Measurements from ENCODE around the gene LARP4B.

Gene LARP4B

GRCh38 chr10:865924-866576, 65.5 kb downstream of the LARP4B start:
- no peak for DNase-seq

- no peak for DNase-seq
These were observed 66.2 kb downstream of the LARP4B start for GRCh38 chr10:865257-865656.

GRCh38 chr10:860519-860918, 71.0 kb downstream of the LARP4B start:
- no peak for DNase-seq

- DNase-seq, result no peak
These were observed 74.9 kb downstream of the LARP4B start for GRCh38 chr10:856416-857157.

GRCh38 chr10:855671-856070, 75.8 kb downstream of the LARP4B start:
- no peak for DNase-seq

- no peak for DNase-seq
These were observed 76.4 kb downstream of the LARP4B start for GRCh38 chr10:855079-855478.

GRCh38 chr10:853017-853416, 78.5 kb downstream of the LARP4B start:
- DNase-seq, result no peak

- no peak for DNase-seq
These were observed 79.1 kb downstream of the LARP4B start for GRCh38 chr10:852386-852785.

- no peak for DNase-seq
These were observed 79.6 kb downstream of the LARP4B start for GRCh38 chr10:851901-852300.

GRCh38 chr10:850093-850492, 81.4 kb downstream of the LARP4B start:
- DNase-seq, result no peak

- no peak for DNase-seq
These were observed 83.6 kb downstream of the LARP4B start for GRCh38 chr10:847868-848267.

GRCh38 chr10:846126-846685, 85.3 kb downstream of the LARP4B start:
- no peak for DNase-seq

GRCh38 chr10:845526-845925, 86.0 kb downstream of the LARP4B start:
- no peak for DNase-seq

- DNase-seq, result no peak
These were observed 87.0 kb downstream of the LARP4B start for GRCh38 chr10:844552-844951.

- no peak for DNase-seq
These were observed 87.8 kb downstream of the LARP4B start for GRCh38 chr10:843703-844102.

- no peak for DNase-seq
These were observed 88.7 kb downstream of the LARP4B start for GRCh38 chr10:842795-843194.

- DNase-seq, result no peak
These were observed 90.0 kb downstream of the LARP4B start for GRCh38 chr10:841535-841934.

GRCh38 chr10:839550-840205, 91.8 kb downstream of the LARP4B start:
- no peak for DNase-seq

- DNase-seq, result no peak
These were observed 94.7 kb downstream of the LARP4B start for GRCh38 chr10:836782-837181.

- no peak for DNase-seq
These were observed 97.0 kb downstream of the LARP4B start for GRCh38 chr10:834493-834892.

GRCh38 chr10:829241-829640, 102.3 kb downstream of the LARP4B start:
- no peak for DNase-seq

- no peak for DNase-seq
These were observed 103.3 kb downstream of the LARP4B start for GRCh38 chr10:828191-828590.

GRCh38 chr10:824946-825345, 106.6 kb downstream of the LARP4B start:
- no peak for DNase-seq

GRCh38 chr10:824497-824896, 107.0 kb downstream of the LARP4B start:
- DNase-seq, result no peak

All from stimulated activated naive CD4-positive, alpha-beta T cell (primary cell).